HG02610 (cell line): ENCODE data around the gene KRT74.

Source experiments
- ATAC-seq: cut with Tn5 transposase; IDR thresholded peaks from one replicate; pipeline ENCODE4 v1.9.1; 2021; ENCODE audit warnings: mild to moderate bottlenecking, moderate library complexity; ENCODE audit not compliant: unreplicated experiment

KRT74 gene

DNA sequence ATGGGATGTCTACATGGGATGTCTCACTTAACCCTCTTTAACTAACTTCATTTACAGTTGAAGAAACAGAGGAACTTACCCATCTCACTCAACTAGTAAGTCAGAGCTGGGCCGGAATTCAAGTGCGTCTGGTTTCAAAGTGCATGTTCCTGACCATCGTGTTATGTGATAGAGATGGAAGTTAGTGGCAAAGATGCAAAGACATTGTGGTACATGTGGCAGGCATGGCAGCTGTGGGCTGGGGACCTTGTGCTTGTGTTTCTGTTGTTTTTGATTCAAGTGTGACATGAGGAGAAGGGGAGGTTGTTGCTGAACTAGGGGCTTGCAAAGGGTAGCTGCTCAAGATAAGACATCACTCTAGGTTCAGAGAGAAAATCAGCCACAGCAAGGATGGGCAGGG, 2.3 kb upstream of the KRT74 start:
- ATAC-seq = no peak

DNA sequence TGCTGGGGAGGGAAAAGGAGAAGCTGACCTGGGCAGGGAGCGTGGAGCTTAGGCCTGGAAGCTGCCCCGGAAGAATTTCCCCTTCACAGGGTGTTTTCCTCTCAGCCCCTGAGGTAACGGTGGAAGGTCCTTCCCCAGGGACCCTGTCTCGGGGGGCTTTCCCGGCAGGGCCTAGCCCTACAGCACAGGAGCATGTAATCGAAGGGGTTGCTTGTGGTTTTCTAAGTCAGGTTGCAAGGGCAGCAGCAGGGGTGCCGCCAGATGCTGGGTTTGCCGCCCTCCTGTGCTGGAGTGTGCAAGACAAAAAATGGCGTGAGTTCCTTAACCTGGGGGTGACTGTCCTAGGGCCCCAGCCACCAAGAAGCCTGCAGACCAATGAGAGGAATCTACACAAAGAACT, 1.6 kb upstream of the KRT74 start:
- no peak for ATAC-seq

DNA sequence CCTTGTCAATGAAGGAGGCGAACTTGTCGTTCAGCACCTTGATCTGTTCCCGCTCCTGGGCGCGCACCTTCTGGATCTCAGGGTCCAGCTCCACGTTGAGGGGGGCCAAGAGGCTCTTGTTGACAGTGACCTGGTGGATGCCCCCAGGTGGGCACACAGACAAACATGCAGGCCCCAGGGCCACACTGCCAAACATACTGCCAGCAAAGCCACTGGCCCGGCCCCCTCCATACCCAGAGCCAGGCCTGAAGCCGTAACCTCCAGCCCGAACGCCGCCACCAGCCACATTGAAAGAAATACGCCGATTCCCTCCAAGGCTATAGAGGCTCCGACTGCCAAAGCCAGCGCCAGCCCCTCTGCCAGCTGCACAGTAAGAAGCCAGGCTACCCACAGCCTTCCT, 337 bp downstream of the KRT74 start:
- ATAC-seq = no peak

DNA sequence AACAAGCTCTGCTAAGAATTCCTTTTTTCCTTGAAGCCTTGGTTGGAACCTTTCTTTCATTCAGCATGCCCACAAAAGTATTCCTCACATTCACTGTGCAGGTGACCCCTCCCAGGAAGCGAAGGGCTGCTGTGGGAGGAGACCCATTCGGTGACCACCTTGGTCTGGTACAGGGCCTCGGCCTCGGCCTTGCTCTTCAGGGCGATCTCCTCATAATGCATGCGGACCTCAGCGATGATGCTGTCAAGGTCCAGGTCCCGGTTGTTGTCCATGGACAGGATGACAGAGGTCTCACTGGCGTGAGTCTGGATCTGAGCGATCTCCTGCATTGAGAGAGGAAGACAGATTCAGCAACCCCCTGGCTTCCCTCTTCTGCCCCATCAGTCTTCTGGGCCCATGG, 3.1 kb downstream of the KRT74 start:
- no peak for ATAC-seq

DNA sequence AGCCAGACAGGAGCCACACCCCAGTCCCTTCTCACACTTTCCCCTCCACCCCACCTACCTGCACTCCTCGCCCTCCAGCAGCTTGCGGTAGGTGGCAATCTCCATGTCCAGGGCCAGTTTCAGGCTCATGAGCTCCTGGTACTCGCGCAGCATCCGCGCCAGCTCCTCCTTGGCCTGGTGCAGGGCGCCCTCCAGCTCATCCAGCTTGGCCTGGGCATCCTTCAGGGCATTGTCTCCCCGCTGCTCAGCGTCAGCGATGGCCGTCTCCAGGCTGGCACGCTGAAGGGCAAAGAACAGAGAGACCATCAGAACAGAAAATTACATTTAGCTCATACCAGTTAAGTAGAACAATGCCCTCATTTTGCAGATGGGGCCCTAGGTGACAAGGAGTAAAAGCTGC, 5.5 kb downstream of the KRT74 start:
- no peak for ATAC-seq

DNA sequence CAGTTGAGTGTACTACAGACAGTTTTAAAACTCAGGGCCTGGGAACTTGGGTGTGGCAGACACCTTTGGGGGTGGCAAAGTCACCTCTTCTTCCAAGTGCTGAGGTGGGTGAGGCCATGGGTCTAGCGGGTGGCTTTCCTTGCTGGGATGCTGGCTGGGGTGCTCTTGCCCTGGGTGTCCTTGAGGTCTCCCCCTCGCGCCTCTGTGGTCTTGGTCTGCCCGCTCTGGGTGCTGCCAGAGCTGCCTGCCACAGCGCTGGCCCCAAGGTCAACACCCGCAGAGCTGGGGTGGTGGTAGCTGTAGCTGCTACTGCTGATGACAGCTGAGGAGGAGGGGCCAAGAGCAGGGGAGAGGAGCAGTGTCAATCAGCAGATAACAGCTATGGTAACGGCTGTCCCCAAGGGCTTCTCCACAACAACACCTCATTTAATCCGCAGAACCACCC, 6.8 kb downstream of the KRT74 start:
- ATAC-seq = no peak

DNA sequence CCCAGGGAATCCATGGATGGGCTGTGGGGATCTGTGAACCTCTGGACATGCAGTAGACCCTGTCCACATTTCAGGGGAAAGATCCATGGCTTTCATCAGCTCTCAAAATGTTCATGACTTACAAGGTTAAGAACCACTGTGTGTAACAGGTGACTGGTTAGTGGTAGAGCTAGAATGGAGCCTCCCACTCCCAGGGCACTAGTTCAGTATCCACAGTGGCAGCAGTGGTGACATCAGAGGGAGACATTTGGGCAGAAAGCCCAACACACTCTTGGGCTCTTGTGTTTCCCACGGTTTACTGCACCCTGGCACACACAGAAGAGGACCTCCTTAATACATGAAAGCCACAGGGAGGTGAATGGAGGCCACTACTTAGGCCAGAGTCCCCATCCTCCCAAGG, 9.1 kb downstream of the KRT74 start:
- ATAC-seq = no peak

DNA sequence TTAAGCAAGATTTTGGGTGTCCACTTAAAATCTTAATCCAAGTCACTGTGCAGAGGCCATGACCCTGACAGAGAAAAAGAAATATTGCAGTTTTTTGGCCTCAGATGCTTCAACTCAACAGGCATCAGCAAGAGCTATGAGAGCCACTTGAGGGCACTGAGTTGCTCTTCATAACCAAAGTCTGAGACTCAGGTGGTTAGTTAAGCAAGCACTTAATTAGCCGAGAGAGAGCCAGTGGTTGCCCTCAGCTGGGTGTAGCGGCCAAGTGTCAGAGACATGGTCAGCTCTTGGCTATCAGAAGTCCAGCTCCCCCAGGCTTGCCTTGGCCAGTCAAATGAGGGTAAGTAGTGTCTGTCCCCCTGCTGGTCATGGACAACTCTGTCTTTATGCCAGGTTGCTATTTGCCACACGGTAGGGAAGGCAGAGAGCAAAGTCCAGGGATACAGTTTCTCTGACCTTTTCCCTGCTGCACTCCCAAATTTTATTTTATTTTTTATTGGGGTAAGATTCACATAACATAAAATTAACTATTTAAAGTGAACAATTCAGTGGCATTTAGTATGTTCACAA, 11.7 kb downstream of the KRT74 start:
- ATAC-seq = no peak

DNA sequence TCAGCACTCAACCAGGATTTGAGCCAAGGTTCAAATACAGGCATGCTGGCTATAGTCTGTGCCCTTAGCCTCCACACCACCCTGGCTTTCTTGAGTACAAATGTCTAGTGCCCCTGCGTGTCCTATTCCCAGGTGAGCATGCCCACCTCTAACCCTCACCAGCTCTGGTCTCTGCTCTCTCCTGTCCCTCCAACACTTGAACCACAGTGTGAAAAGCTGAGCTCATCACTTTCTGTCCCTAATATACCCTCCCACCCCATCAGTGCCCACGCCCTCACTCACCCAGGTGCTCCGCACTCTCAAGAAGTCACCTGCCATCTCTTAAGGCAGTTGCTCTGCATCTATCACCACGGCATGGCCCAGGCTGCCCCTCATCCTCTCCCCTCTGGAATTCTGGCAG, 13.7 kb downstream of the KRT74 start:
- ATAC-seq = no peak

DNA sequence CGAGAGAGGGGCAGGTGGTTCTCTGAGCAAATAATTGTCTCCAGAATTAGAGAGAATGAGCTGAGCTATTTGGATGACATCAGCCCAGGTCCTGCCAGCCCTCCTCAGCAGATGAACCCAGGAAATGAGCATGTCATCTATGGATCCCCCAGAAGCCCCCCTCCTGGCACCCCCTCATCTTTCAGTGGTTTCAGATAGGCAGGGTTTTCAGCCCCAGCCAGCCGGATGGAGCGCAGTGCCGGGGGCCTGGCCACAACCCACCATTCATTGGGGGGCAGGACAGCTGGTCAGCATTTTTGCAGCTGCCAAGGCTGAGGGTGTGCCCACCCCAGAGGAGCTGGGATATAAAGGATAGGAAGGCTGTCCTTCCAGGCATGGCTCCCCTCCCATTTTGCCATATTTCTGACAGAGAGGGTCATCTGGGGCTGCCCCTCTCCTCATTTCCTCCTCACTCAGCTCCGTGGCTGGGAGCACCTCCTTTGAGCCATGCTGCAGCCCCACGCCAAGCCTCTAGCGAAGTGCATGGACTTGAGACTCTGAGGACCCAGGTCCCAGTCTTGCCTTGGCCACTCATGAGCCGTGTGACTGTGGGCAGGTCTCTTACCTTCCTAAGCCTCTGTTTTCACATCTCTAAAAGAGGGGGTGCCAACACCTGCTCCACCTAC, 14.7 kb downstream of the KRT74 start:
- ATAC-seq = no peak

DNA sequence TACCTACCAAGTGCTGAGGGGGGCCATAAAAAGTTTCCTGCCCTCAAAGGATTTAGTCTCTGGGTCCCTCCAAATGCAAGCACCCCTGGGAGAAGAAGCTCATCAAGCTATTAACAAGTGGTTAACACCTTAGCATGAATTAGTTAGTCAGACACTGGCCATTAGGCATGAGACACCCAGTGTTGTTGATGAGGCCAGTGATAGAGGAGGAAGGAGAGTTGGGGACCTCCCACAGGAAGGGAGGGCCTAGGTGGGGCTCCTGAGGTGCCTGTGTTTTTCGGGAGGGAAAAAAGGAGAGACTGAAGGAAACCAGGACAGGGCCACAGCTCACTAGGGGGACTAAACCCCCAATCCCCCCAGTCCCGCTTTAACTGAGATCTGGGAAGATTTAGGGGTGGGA, 16.2 kb downstream of the KRT74 start:
- no peak for ATAC-seq

DNA sequence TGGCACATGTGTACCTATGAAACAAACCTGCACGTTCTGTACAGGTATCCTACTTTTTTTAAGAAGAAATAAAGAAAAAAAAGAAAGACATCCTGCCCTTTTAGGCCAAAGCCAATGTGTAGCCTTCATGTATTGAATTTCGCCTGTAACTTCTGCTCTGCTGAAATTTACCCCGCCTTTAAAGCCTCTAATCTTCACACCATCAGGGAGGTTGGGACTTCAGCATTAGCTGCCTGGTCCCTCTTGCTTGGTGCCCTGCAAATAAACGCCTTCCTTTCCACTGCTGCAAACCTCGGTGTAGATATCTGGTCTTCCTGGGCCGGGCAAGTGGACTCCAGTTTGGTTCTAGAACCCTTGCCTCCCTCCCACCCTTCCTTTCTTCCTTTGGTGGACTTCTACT, 18.1 kb downstream of the KRT74 start:
- no peak for ATAC-seq

DNA sequence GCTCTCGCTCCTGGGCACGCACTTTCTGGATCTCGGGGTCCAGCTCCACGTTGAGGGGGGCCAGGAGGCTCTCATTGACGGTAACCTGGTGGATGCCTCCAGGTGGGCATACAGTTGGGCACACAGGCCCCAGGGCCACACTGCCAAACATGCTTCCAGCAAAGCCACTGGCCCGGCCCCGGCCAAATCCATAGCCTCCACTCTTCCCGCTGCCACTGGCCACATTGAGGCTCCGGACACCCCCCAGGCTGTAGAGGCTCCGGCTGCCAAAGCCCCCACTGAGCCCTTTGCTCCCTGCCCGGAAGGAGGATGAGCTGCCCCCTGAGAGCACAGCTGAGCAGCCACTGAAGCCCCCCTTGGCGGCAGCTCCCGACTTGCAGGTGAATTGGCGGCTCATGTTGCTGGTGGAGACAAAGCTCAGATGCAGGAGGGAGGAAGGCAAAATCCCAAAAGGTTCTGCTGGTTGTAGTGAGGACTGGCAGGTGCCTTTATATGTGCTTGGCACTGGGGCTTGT, 20.9 kb downstream of the KRT74 start, which contains the start of gene KRT71:
Gene KRT71, minus strand, starts transcription at position 465 of the 515 bp plus-strand sequence. Its CDS starts 68 bp downstream, at position 397.
- ATAC-seq = no peak

DNA sequence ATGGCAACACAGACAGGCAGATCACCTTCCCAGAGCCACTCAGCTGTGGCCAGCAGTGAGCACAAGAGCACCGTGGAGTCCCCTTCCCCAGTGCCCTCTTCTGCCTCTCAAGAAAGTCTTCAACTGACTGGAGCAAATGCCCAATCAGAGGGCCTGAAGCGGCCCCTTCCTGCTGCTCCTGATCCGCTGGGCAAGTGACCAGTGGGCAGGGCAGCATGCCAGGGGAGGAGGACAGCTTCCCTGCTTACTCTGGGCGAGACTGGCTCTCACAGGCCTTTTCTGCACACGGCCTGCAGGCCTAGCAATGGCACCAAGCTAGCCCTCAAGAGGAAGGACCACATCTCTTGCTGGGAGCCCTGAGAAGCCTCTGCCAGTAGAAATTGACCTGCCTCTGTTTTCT, 21.6 kb downstream of the KRT74 start:
- ATAC-seq = no peak

DNA sequence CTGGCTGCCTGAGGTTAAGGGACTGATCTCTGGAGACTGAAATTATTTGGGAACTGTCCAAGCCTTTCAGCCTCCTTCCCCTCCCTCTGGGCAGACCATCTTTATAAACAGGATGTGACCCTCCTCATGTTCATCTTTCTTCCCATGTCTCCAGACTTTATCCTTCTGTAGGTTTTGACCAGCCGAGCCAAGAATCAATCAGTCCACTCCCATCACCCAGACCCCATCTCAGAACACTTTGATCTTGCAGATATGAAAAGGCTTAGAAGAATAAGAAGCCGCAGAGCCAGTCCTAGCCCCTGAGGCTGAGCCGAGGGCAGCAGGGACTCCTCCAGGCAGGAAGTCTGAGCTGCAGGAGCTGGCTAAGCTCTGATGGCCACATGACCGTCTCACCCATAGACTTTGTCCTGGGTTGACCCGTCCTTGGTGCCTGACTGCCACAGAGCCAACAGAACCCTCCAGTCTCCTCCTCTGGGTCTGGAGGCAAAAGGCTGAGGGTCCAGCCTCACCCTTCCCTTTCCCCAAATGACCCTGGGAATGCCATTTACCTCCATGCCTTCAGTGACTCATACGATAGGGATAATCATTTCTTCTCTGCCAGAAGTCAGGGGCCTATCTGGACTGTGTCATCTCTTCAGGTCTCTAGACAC, 22.3 kb downstream of the KRT74 start:
- ATAC-seq = no peak

DNA sequence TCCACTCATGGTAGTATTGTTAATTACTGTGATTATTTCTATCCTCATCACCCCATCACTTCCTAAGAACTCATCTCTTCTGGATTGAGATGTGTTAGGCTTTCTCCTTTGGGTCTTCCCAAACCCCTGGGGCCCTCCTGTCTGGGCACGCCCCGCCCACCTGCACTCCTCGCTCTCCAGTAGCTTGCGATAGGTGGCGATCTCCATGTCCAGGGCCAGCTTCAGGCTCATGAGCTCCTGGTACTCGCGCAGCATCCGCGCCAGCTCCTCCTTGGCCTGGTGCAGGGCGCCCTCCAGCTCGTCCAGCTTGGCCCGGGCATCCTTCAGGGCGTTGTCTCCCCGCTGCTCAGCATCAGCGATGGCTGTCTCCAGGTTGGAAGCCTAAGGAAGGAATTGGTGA, 27.5 kb downstream of the KRT74 start:
- no peak for ATAC-seq

DNA sequence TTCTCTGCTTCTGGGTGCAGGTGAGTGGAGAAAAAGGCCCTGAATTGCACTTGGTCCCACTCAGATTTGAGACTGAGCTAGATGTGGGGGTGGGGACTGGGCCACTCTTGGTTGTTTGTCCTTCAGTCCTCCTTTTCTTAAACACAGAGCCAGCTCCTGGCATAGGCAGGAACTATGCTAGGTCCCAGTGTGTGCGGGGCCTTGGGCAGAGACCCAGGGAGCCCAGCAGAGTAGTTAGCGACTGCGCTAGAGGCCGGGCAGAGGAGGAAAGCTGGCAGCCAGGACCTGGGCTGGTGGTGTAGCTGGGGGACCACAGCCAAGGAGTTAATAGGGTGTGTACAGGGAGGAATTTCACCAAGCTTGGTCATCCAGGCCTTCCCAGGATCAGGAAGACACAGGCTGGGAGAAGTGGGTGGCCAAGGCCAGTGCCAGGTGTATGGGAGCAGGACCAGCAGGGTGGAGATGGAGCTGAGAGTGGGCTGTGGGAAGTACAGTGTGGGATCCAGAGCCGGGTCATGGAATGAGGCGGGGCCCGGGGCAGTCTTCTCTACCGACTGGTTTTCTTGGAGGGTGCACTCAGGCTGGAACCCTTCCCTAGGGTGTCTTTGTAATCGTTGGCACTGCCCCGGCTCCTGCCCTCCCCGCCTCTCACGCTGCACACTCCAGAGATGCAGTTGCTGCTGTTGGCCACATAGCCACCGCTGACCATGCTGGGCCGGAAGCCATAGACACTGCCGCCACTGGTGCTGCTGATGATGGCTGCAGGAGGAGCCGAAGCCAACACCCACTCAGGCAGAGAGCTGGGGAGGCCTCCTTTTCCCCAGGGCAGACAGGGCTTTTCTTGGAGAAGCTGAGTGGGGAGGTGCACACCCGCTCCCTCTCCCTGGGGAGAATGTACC, 29.4 kb downstream of the KRT74 start:
- no peak for ATAC-seq

DNA sequence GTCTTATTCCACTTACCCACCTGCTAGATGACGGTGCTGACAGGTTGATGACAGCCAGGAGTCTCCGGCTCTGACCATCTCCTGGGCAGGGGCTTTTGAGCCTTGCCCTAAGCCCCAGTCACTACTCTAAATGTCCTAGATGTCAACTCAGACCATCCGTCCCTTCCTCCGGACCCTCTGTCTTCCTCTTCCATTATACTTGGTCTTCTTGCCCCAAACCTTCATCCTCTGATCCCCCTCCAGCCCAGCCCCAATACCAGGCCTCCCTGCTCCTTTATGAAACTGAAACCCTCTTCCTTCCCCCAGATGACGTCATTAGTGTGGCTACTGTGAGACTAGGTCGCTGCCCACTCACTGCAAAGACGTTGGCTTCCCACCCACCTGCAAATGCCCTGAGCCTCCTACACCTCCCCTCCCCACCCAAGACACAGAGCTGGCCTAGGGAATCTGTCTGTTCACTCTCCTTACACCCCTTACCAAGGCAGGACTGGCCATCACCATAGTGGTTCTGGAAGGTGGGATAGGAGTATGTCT, 30.8 kb downstream of the KRT74 start:
- ATAC-seq = no peak

DNA sequence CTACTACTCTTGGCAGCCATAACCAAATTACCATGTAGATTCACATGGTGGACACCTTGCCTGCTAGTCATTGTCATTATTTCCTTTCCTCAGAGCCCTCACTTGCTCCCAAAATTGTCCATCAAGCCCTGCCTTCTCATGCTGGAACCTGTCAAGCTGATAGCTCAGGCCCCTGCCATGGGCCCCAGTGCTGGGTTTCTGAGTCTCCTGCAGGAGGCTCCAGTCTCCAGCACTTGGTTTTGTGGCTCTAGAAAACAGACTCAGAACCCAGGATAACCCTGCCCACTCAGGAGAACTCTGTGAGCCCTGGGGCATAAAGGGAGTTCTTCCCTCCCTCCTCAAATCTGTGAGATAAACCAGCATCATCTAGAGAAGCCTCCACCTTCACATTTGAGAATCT, 31.5 kb downstream of the KRT74 start:
- no peak for ATAC-seq

DNA sequence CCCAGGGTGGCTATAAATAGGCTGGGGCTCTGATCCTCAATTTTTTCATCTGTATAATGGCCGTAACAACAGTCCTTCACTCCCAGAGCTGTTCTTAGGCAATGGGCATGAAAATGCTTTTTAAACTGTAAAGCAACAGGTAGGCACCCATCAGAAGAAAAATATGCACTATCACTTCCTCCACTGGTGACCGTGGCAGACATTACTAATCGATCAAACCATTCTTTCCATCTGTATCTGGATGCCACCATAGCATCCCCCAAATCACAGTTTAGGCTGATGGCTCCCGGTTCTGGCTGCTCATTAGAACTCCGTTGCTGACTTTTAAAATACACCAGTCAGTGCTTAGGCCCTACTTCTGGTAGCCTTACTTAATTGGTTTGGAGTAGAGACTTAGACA, 31.9 kb downstream of the KRT74 start:
- ATAC-seq = no peak

DNA sequence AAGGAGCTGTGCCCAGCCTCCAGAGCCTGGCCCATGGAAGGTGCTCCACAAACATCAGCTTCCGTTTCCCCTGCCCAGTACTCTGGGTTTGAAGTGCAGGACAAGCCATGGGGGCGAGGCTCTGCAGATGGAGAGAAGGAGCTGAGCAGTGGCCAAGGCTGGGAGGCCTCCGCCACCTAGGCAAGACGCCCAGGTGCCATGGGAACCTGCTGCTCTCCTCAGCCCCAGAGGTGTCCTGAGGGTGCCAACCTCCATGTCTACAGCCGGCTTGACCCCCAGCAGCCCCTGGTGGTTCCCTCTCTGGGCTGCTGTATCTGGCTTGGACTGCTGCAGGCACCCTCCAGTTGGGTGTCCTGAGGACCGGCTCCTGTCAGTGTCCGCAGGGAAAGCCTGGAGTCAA, 33.1 kb downstream of the KRT74 start:
- no peak for ATAC-seq
